ENCODE results near the gene ZNF282.
"Not testable (repeated sequence)": the region's sequence is repeated elsewhere in the genome, so short reads cannot be mapped to it uniquely, and the experiment has no call there.

ZNF282 gene

GRCh38 chr7:149266451-149266850 lies 71.1 kb downstream of the ZNF282 start:
- TF ChIP-seq, protein P1, sequence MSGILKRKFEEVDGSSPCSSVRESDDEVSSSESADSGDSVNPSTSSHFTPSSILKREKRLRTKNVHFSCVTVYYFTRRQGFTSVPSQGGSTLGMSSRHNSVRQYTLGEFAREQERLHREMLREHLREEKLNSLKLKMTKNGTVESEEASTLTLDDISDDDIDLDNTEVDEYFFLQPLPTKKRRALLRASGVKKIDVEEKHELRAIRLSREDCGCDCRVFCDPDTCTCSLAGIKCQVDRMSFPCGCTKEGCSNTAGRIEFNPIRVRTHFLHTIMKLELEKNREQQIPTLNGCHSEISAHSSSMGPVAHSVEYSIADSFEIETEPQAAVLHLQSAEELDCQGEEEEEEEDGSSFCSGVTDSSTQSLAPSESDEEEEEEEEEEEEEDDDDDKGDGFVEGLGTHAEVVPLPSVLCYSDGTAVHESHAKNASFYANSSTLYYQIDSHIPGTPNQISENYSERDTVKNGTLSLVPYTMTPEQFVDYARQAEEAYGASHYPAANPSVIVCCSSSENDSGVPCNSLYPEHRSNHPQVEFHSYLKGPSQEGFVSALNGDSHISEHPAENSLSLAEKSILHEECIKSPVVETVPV (CRISPR knock-in tag; IDR thresholded peaks at IDR 0.05): no peak
- TF ChIP-seq, protein P2, sequence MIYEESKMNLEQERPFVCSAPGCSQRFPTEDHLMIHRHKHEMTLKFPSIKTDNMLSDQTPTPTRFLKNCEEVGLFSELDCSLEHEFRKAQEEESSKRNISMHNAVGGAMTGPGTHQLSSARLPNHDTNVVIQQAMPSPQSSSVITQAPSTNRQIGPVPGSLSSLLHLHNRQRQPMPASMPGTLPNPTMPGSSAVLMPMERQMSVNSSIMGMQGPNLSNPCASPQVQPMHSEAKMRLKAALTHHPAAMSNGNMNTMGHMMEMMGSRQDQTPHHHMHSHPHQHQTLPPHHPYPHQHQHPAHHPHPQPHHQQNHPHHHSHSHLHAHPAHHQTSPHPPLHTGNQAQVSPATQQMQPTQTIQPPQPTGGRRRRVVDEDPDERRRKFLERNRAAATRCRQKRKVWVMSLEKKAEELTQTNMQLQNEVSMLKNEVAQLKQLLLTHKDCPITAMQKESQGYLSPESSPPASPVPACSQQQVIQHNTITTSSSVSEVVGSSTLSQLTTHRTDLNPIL (CRISPR knock-in tag; IDR thresholded peaks at IDR 0.05; ENCODE audit: low read depth): no peak
- TF ChIP-seq ZFP30 (CRISPR knock-in tag; IDR thresholded peaks at IDR 0.05) (no peak), ESRRG (CRISPR knock-in tag; IDR thresholded peaks at IDR 0.05) (no peak), ARNTL (CRISPR knock-in tag; IDR thresholded peaks at IDR 0.05; ENCODE audit: borderline replicate concordance, low read depth) (no peak), ZNF565 (CRISPR knock-in tag; conservative IDR thresholded peaks at IDR 0.05; ENCODE audit: low read depth) (no peak), RARB (CRISPR knock-in tag; IDR thresholded peaks at IDR 0.05) (no peak), SNAI2 (CRISPR knock-in tag; IDR thresholded peaks at IDR 0.05) (no peak), GLIS3 (CRISPR knock-in tag; IDR thresholded peaks at IDR 0.05) (no peak), ZFP3 (CRISPR knock-in tag; IDR thresholded peaks at IDR 0.05) (no peak), PPARA (CRISPR knock-in tag; IDR thresholded peaks at IDR 0.05; ENCODE audit: borderline replicate concordance) (no peak), TSHZ2 (CRISPR knock-in tag; IDR thresholded peaks at IDR 0.05) (no peak), ISL1 (CRISPR knock-in tag; IDR thresholded peaks at IDR 0.05) (no peak), BACH2 (CRISPR knock-in tag; IDR thresholded peaks at IDR 0.05; ENCODE audit: borderline replicate concordance) (no peak), ZC3H10 (CRISPR knock-in tag; IDR thresholded peaks at IDR 0.05) (no peak)
- TF ChIP-seq, protein P3, sequence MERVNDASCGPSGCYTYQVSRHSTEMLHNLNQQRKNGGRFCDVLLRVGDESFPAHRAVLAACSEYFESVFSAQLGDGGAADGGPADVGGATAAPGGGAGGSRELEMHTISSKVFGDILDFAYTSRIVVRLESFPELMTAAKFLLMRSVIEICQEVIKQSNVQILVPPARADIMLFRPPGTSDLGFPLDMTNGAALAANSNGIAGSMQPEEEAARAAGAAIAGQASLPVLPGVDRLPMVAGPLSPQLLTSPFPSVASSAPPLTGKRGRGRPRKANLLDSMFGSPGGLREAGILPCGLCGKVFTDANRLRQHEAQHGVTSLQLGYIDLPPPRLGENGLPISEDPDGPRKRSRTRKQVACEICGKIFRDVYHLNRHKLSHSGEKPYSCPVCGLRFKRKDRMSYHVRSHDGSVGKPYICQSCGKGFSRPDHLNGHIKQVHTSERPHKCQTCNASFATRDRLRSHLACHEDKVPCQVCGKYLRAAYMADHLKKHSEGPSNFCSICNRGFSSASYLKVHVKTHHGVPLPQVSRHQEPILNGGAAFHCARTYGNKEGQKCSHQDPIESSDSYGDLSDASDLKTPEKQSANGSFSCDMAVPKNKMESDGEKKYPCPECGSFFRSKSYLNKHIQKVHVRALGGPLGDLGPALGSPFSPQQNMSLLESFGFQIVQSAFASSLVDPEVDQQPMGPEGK (CRISPR knock-in tag; IDR thresholded peaks at IDR 0.05; ENCODE audit: borderline replicate concordance): no peak
- ATAC-seq: no peak

- no peak for TF ChIP-seq ZFP30 (CRISPR knock-in tag; IDR thresholded peaks at IDR 0.05)
- TF ChIP-seq, protein P1 (CRISPR knock-in tag; IDR thresholded peaks at IDR 0.05): no peak
- TF ChIP-seq GLIS3 (CRISPR knock-in tag; IDR thresholded peaks at IDR 0.05): no peak
- TF ChIP-seq ISL1 (CRISPR knock-in tag; IDR thresholded peaks at IDR 0.05): no peak
- TF ChIP-seq, protein P4, sequence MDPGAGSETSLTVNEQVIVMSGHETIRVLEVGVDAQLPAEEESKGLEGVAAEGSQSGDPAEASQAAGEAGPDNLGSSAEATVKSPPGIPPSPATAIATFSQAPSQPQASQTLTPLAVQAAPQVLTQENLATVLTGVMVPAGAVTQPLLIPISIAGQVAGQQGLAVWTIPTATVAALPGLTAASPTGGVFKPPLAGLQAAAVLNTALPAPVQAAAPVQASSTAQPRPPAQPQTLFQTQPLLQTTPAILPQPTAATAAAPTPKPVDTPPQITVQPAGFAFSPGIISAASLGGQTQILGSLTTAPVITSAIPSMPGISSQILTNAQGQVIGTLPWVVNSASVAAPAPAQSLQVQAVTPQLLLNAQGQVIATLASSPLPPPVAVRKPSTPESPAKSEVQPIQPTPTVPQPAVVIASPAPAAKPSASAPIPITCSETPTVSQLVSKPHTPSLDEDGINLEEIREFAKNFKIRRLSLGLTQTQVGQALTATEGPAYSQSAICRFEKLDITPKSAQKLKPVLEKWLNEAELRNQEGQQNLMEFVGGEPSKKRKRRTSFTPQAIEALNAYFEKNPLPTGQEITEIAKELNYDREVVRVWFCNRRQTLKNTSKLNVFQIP (CRISPR knock-in tag; IDR thresholded peaks at IDR 0.05; ENCODE audit: borderline replicate concordance, low read depth): no peak
- TF ChIP-seq ZFP3 (CRISPR knock-in tag; IDR thresholded peaks at IDR 0.05): no peak
- ATAC-seq: no peak
Measured at GRCh38 chr7:149267733-149268132, 72.4 kb downstream of the ZNF282 start.

GRCh38 chr7:149274424-149274823 lies 79.1 kb downstream of the ZNF282 start:
- ATAC-seq: not testable (repeated sequence)

Measured in SK-N-SH treated with all-trans-retinoic acid at 6 μM for 48 hours (cell line).